ENCODE measurements around the gene SCN2B.

- no peak for TF ChIP-seq EZH2 (IDR thresholded peaks at IDR 0.05; ENCODE audit: insufficient read depth, poor library complexity, severe bottlenecking)
- no peak for TF ChIP-seq EZH2phosphoT487 (IDR thresholded peaks at IDR 0.05; ENCODE audit: insufficient read depth, low read depth)
These were observed 46.8 kb downstream of the SCN2B start for GRCh38 chr11:118129471-118130172.
